Uterus (tissue), 4 donors: Measurements from ENCODE around the gene ENOPH1. TPM values are rescaled to one million over a fixed set of nuclear protein-coding genes. Genes with fewer than 3 reads are reported as not detected.

ENCODE experiments used
- DNase-seq, 2 donors: peaks; one replicate each; pipeline ENCODE4 v3.0.0-alpha.2; 2019 to 2020
- H3K27ac ChIP-seq, 2 donors: fragments of 200-600 bp; sonication (generic); 1 replicate in 1 of 2; 2 replicates in 1 of 2; pipeline ENCODE4 v1.5.1; 2016 to 2018
- H3K27me3 ChIP-seq, 2 donors: fragments of 200-600 bp; sonication (generic); one replicate each; pipeline ENCODE4 v1.5.1; 2018 to 2019; ENCODE audit warnings: control low read depth in 1 of 2
- H3K36me3 ChIP-seq, 2 donors: fragments of 200-600 bp; sonication (generic); one replicate each; pipeline ENCODE4 v1.5.1; 2019; ENCODE audit warnings: control low read depth in 1 of 2
- H3K4me1 ChIP-seq, 2 donors: fragments of 200-600 bp; sonication (generic); one replicate each; pipeline ENCODE4 v1.5.1; 2018 to 2019; ENCODE audit warnings: control low read depth in 1 of 2
- H3K4me3 ChIP-seq, 2 donors: fragments of 200-600 bp; sonication (generic); 1 replicate in 1 of 2; 2 replicates in 1 of 2; pipeline ENCODE4 v1.5.1; 2018 to 2019; ENCODE audit warnings: mild to moderate bottlenecking in 1 of 2
- H3K9me3 ChIP-seq, 2 donors: fragments of 200-600 bp; sonication (generic); one replicate each; pipeline ENCODE4 v1.5.1; 2019; ENCODE audit warnings: control low read depth in 1 of 2
- POLR2A ChIP-seq, 2 donors: fragments of 450-650 bp; IDR thresholded peaks; one replicate each; pipeline ENCODE4 v1.6.1; 2016; ENCODE audit warnings: antibody characterized with exemption in 2 of 2, mild to moderate bottlenecking in 1 of 2, moderate library complexity in 1 of 2
- intact Hi-C: fragments of 100-400 bp; cut with DNase I; formaldehyde crosslinking; loops from one replicate; pipeline ENCODE4 v1.15.1; 2023; ENCODE audit warnings: low total_unique reads
- total RNA-seq, 4 donors: library from RNA; depleted of rRNA in 3 of 4; stranded (reverse); fragments of >200 nt in 3 of 4; gene quantifications; one replicate each; pipeline versions ENCODE4 v1.1.0 to v1.2.4, GENCODE V29; 2014 to 2023
- TF ChIP-seq, protein P1 (sequence below), 4 experiments: fragments of 200-600 bp in 2 of 4; fragments of 450-650 bp in 2 of 4; sonication (generic) in 2 of 4; IDR thresholded peaks; one replicate each; pipeline ENCODE4 v1.5.1; 2016 to 2019; ENCODE audit warnings: antibody characterized with exemption in 4 of 4, mild to moderate bottlenecking in 2 of 4, moderate library complexity in 1 of 4
- donor health status: DM: yes; HTN: yes; CAD: no.

The ENOPH1 gene
- total RNA-seq, 4 donors from 2014 or later, result 20.5 to 40.2 (median 28.3) TPM

- intact Hi-C loops, result no loop called here
- no peaks in the 10 kb centered on the region for H3K4me1 ChIP-seq
Measured at GRCh38 chr4:82432596-82432995, 2.2 kb downstream of the ENOPH1 start.

DNA sequence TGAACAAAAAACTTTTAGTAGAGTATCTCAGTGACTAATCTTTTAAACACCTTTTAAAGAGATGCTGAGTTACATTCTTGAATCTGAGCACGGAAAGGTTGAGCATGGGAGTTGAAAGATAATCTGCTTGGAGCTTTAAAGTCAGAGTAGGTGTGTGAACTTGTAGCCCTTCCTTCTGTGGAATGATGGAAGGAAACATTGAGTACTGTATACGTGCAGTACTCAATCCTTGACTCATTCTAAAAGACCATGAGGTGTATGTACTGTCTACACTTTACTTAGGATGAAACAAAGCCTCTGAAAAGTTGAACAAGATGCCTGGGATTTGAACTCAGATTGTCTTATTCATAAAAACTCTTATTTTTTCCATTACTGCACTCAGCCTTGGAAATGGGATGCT, 3.4 kb downstream of the ENOPH1 start:
- intact Hi-C loops, result no loop called here
- Histone ChIP-seq H3K4me1 (no peaks in the 10 kb centered on the region), H3K36me3 (no peaks in the 10 kb centered on the region), H3K9me3 (no peaks in the 10 kb centered on the region), H3K27me3 (no peaks in the 10 kb centered on the region), H3K4me3 (no peak overlapping the region), H3K27ac (no peak overlapping the region)
- DNase-seq, result no peak
- TF ChIP-seq, protein P1, sequence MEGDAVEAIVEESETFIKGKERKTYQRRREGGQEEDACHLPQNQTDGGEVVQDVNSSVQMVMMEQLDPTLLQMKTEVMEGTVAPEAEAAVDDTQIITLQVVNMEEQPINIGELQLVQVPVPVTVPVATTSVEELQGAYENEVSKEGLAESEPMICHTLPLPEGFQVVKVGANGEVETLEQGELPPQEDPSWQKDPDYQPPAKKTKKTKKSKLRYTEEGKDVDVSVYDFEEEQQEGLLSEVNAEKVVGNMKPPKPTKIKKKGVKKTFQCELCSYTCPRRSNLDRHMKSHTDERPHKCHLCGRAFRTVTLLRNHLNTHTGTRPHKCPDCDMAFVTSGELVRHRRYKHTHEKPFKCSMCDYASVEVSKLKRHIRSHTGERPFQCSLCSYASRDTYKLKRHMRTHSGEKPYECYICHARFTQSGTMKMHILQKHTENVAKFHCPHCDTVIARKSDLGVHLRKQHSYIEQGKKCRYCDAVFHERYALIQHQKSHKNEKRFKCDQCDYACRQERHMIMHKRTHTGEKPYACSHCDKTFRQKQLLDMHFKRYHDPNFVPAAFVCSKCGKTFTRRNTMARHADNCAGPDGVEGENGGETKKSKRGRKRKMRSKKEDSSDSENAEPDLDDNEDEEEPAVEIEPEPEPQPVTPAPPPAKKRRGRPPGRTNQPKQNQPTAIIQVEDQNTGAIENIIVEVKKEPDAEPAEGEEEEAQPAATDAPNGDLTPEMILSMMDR (IDR thresholded peaks at IDR 0.05), result no peak
- no peak for TF ChIP-seq POLR2A (IDR thresholded peaks at IDR 0.05)

More at GRCh38 chr4:82432596-82432995, 2.2 kb downstream of the ENOPH1 start:
- H3K9me3 ChIP-seq, result no peaks in the 10 kb centered on the region
- no peak for TF ChIP-seq POLR2A (IDR thresholded peaks at IDR 0.05)
- TF ChIP-seq, protein P1 (IDR thresholded peaks at IDR 0.05), result no peak
- H3K27ac ChIP-seq, result no peak overlapping the region
- DNase-seq, result no peak
- H3K4me3 ChIP-seq, result no peak overlapping the region
- H3K27me3 ChIP-seq, result no peaks in the 10 kb centered on the region
- no peaks in the 10 kb centered on the region for H3K36me3 ChIP-seq

DNA sequence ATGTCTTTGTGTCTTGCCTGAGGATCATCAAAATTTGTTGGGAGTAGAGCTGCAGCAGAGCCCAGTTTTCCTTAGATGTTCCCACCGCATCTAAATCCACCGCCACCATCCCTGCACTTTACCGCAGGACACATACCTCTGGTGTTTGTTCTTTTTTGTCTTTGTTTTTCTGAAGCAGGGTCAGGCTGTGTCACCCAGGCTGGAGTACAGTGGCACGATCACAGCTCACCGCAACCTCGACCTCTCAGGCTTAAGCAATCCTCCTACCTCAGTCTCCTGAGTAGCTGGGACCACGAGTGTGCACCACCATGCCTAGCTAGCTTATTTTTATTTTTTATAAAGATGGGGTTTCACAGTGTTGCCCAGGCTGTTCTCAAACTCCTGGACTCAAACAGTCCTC, 4.6 kb downstream of the ENOPH1 start:
- H3K27ac ChIP-seq, result no peak overlapping the region
- H3K4me1 ChIP-seq, result no peaks in the 10 kb centered on the region
- no peaks in the 10 kb centered on the region for H3K9me3 ChIP-seq
- H3K4me3 ChIP-seq, result no peak overlapping the region
- intact Hi-C loops, result no loop called here
- TF ChIP-seq, protein P1 (IDR thresholded peaks at IDR 0.05), result no peak
- TF ChIP-seq POLR2A (IDR thresholded peaks at IDR 0.05), result no peak
- no peaks in the 10 kb centered on the region for H3K27me3 ChIP-seq
- no peak for DNase-seq
- no peaks in the 10 kb centered on the region for H3K36me3 ChIP-seq

DNA sequence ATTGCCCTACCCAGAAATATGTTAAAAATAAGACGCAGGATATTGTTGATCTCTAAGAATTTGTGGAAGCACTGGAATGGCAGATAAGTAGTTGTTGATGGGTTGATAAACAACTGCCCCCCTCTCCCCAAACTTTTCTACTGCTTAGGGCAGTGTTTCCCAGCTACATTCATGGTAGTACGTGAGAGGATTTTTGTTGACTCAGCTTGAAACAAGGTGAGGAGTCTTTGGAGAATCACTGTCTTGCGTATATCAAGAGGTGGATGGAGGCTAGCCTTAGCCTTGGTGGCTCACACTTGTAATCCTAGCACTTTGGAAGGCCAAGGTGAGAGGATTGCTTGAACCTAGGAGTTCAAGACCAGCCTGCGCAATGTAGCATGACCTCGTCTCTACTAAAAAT, 5.7 kb downstream of the ENOPH1 start:
- Histone ChIP-seq H3K4me3 (no peak overlapping the region), H3K36me3 (no peaks in the 10 kb centered on the region), H3K27ac (no peak overlapping the region), H3K27me3 (no peaks in the 10 kb centered on the region), H3K4me1 (no peaks in the 10 kb centered on the region), H3K9me3 (no peaks in the 10 kb centered on the region)
- no peak for DNase-seq
- TF ChIP-seq, protein P1 (IDR thresholded peaks at IDR 0.05), result no peak
- intact Hi-C loops, result no loop called here

- intact Hi-C loops, result no loop called here
- no peak overlapping the region for H3K4me3 ChIP-seq
- no peaks in the 10 kb centered on the region for H3K9me3 ChIP-seq
- no peak overlapping the region for H3K27ac ChIP-seq
- H3K4me1 ChIP-seq, result no peaks in the 10 kb centered on the region
- TF ChIP-seq, protein P1 (IDR thresholded peaks at IDR 0.05), result no peak
- TF ChIP-seq POLR2A (IDR thresholded peaks at IDR 0.05), result no peak
- no peak for DNase-seq
- H3K27me3 ChIP-seq, result no peaks in the 10 kb centered on the region
- no peaks in the 10 kb centered on the region for H3K36me3 ChIP-seq
Measured at GRCh38 chr4:82436780-82437179, 6.4 kb downstream of the ENOPH1 start.
